WI38 (cell line): ENCODE results near the gene RNF169.
A peak's percentile ranks its signal among the peaks of the same experiment; 100 is the strongest.

Source experiments
- H3K4me3 ChIP-seq: 2 replicates; pipeline ENCODE4 v1.5.1; 2011; ENCODE audit warnings: low read depth, mild to moderate bottlenecking, control low read depth, low read length
- TF ChIP-seq, protein P1 (sequence below): IDR thresholded peaks from 2 replicates; pipeline ENCODE4 v1.5.1; 2012; ENCODE audit warnings: low read depth, mild to moderate bottlenecking, control low read depth, low read length

The RNF169 gene

DNA sequence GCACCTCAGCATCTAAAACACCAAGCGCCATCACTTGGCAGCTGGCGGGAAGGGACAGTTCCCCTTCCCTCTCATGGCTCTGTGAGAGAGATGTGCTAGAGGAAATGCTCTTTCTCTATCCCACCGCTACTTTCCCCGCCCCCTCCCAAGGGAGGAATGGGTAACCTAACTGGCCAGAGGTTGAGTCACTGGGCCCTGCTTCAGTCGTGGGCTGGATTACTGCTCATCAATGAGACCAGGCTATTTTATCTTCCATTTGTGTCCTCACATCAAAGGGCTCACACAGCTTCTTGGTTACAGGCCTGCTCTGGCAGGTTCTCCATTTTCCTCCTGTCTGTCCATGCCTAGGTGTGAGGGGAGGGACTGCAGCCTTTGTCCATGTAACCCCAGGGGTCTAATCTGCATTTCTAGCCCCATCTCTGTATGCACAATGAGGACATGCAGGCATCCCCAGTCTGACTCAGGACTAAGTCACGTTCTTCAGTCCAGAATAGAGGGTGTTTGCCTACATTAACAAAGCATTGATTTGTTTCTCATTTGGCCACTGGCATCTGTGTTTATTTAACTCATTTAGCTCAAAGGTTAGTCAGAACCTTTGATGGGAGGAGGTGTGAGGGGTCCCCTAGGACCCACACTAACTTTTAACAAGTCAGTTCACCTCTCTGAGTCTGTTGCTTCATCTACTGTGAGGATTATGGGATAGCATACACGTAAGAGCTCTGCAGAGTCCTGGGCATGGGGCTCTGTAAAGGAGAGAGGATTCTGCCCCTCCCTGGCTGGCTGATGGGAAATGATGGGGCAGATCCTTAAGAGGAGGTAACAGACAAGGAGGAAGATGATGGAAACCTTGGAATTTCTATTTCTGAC, 101.1 kb downstream of the RNF169 start:
- TF ChIP-seq, protein P1, sequence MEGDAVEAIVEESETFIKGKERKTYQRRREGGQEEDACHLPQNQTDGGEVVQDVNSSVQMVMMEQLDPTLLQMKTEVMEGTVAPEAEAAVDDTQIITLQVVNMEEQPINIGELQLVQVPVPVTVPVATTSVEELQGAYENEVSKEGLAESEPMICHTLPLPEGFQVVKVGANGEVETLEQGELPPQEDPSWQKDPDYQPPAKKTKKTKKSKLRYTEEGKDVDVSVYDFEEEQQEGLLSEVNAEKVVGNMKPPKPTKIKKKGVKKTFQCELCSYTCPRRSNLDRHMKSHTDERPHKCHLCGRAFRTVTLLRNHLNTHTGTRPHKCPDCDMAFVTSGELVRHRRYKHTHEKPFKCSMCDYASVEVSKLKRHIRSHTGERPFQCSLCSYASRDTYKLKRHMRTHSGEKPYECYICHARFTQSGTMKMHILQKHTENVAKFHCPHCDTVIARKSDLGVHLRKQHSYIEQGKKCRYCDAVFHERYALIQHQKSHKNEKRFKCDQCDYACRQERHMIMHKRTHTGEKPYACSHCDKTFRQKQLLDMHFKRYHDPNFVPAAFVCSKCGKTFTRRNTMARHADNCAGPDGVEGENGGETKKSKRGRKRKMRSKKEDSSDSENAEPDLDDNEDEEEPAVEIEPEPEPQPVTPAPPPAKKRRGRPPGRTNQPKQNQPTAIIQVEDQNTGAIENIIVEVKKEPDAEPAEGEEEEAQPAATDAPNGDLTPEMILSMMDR, result no peak
- H3K4me3 ChIP-seq, result no peak overlapping the region

- TF ChIP-seq, protein P1, result no peak
- no peak overlapping the region for H3K4me3 ChIP-seq
Measured at GRCh38 chr11:74853223-74853622, 104.6 kb downstream of the RNF169 start.

DNA sequence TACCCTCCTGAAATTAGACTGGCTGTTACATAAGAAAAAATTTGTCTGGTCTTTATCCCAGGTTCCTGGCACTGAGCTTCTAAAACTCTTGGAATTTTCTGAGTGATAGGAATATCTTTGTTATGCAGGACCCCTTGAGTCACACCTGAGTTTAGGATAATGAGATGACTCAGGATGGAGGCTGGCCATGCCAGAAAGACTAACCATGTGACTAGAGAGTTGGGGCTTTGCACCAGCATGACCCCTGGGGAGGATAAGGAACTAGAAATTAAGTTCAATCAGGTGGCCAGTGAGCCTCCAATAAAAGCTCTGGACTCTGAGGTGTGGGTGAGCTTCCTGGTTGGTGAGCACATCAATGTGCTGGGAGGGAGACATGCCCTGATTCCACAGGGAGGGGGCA, 112.1 kb downstream of the RNF169 start:
- TF ChIP-seq, protein P1, result no peak
- no peak overlapping the region for H3K4me3 ChIP-seq

GRCh38 chr11:74863410-74863809, 114.8 kb downstream of the RNF169 start:
- H3K4me3 ChIP-seq, result no peak overlapping the region
- TF ChIP-seq, protein P1, result no peak

DNA sequence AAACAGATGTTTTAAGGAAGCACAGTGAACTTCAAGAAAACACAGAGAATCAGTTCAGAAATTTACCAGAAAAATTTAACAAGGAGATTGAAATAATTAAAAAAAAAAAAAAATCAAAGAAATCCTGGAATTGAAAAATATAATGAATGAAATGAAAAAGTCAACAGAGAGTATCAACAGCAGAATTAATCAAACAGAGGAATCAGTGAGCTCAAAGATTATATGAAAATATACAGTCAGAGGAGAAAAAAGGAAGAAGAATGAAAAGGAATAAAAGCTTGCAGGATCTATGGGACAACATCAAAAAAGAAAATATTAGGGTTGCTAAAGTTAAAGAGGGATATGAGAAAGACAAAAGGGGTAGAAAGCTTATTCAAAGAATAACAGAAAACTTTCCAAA, 117.9 kb downstream of the RNF169 start:
- no peak overlapping the region for H3K4me3 ChIP-seq
- TF ChIP-seq, protein P1, result no peak

- TF ChIP-seq, protein P1, result peak; percentile 46
- no peak overlapping the region for H3K4me3 ChIP-seq
Measured at GRCh38 chr11:74870485-74870884, 121.8 kb downstream of the RNF169 start.

- TF ChIP-seq, protein P1, result no peak
- H3K4me3 ChIP-seq, result no peak overlapping the region
Measured at GRCh38 chr11:74871037-74871436, 122.4 kb downstream of the RNF169 start.
